CD4-positive, alpha-beta T cell treated with Interleukin-17A for 4 hours (primary cell): ENCODE measurements around the gene SPTB.

ENCODE experiments used
- DNase-seq: peaks from one replicate; pipeline ENCODE4 v3.0.0-alpha.2; 2020; ENCODE audit warnings: mixed read lengths

The SPTB gene

GRCh38 chr14:64784006-64784405 is 95.7 kb downstream of the SPTB start:
- DNase-seq = no peak

- no peak for DNase-seq
Measured at GRCh38 chr14:64782196-64782595, 97.5 kb downstream of the SPTB start.

GRCh38 chr14:64779472-64779871 is 100.2 kb downstream of the SPTB start:
- no peak for DNase-seq

DNA sequence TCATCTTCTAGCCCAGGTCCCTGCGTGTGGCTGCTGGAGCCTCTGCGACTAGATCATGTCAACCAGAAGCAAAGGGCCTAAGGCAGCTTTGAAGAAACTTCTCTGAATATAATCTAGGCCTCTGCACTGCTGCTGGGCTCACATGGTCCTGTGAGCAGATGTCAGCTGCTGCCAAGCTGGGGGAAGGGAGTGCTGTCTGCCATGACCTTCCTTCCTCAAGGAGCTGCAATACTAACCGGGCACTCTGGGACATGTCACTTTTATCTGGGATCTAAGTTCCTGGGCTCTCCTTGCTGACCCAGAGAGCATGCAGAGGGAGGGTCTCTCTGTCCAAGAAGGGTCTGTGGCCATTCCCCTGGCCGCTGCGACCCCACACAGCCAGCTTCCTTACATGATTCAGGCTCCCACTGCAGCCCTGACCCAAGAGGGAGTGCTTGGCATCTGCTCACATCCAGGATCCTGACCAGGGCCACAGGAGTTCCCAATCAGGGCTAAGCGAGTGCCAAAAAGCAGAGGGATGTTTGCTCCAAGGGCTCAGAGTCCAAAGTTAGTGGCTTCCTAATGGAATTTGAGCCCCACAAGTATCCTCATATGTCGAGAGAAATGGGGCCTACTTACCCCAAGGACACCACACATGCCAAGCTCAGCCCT is 101.5 kb downstream of the SPTB start:
- no peak for DNase-seq

- DNase-seq = no peak
Measured at GRCh38 chr14:64777461-64777860, 102.2 kb downstream of the SPTB start.

DNA sequence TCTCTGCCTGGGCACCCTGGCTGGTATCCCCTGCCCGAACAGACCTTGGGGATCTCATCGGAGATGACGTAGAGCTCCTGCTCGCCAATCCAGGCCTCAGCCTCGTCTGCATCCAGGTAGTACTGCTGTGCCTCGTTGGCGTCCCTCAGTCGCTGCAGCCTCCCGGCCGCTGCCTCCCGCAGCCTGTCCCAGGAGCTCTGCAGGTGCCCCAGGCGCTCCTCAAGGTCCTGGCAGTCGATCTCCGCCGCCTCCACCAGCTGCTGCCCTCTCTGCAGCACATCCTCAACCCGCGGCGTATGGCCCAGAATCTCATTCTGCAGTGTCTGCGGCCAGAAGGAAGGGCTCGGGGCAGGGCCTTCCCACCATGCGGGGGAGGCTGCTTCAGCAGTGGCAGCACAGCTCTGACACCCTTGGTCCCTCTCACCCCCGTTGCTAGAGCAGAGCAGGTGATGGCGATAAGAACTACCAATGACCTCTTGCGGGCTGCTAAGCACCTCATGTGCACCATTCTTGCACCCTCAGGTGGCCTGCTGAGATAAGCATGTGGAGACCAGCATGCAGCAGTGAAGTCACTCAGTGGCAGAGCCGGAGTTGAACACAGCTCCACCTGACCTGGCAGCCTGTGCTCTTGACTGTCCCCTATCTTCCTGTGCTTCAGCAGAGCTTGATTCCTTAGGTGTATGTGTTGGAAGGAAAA is 104.5 kb downstream of the SPTB start:
- DNase-seq = no peak

GRCh38 chr14:64774272-64774671 is 105.4 kb downstream of the SPTB start:
- no peak for DNase-seq

- no peak for DNase-seq
Measured at GRCh38 chr14:64773577-64773976, 106.1 kb downstream of the SPTB start.

GRCh38 chr14:64773046-64773445 is 106.7 kb downstream of the SPTB start:
- DNase-seq = no peak

- no peak for DNase-seq
Measured at GRCh38 chr14:64772397-64772950, 107.2 kb downstream of the SPTB start.

DNA sequence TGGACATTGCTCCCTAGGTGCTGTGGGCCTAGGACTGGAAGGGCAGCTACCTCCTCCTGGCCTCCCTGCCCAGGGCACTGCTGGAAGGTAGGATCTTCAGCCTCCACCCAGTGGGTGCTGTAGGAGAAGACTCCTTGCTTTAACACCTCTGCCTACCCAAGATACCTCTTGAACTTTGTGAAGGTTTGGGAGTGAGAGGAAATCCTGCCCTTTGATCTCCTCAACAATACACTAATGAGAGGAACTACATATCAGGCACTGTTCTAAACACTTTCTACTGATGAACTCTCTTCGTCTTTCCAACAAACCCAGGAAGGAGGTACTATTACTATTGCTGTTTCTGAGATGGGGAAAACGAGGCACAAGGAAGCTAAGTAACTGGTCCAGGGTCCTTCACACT is 108.5 kb downstream of the SPTB start:
- DNase-seq = no peak

GRCh38 chr14:64770751-64771150 is 109.0 kb downstream of the SPTB start:
- no peak for DNase-seq

DNA sequence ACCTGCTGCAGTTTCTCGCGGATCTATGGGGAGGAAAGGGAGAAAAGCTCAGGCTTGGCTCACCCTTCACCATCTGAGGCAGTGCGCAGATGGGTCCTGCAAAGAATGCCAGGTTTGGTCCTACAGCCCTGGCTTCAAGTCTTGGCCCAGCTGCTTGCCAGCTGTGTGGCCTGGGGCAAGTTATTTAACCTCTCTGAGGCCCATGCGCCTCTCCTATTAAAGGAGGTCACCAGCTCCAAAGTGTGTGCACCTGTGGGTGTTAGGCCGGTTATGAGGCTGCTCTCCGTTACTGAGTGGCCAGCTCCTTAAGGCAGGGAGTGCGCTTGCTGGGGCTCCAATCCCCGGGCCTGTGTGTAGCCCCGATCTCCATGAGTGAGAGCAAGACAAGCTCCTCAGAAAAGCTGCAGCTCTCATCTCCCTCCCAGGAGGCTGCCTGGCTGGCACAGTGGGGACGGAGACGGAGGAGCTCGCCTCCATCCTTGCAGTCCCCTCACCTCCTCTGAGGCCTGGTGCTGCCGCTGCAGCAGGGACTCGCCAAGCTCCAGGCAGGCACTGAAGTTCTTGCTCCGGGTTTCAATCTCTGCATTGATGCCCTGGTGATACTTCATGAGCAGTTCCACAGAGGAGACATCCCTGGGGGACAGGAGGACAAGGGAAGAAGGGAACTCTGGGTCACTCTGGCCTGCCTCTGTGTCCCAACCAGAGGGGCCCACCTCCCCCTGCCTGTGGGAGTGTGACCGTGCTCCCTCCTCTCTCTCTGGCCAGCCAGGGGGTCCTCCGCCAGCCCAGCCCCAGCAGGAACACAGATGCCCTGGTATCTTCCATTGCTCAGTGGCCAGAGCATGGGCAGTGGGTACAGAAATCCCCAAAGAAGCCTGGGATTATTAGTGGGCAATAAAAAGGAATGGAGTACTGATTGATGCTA is 110.3 kb downstream of the SPTB start:
- no peak for DNase-seq

- DNase-seq = no peak
Measured at GRCh38 chr14:64768401-64769095, 111.2 kb downstream of the SPTB start.

GRCh38 chr14:64767215-64767964 is 112.3 kb downstream of the SPTB start:
- no peak for DNase-seq

- peak; percentile 30 for DNase-seq
Measured at GRCh38 chr14:64766430-64767151, 113.1 kb downstream of the SPTB start.

GRCh38 chr14:64765740-64766302 is 113.9 kb downstream of the SPTB start:
- DNase-seq = no peak

DNA sequence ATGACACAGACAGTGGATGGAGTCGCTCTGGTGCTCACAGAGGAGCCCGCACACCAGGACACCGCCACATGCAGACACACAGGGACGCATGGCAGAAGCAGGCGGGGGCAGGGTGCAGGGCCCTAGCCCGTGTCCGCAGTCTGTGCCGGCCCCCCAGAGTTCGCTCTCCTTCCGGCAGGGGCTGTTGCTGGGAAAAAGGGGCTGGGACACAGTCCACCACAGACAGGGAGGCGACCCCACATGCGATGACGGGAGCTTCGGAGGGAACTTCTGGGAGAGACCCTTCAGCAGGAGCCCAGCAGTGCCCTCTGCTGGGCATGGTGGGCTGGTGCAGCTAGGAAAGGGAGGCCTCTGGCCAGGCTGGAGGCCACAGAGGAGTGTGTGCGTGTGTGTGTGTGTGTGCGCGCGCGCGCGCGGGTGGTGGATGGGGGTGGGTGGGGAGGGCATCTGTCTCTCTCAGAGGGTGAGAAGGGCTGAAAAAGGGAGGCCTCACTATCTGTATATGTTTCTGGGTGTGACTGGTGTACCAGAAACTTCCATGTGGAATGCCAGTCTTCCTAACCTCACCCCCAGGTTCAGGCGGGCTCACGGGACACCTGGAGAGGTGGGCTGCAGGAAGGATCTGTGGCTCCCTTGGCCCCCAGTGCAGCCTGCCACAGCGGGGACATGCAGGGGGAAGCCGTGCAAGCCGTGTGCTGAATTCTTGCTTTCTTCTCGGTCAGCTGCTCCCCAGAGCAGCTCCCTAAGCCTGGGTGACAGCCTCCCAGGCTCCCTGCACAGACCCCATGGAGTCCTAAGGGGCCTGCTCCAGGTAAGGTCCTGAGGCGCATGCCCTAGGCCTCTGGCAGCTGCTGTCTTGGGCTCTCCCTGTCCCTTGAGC is 114.8 kb downstream of the SPTB start:
- peak; percentile 73 for DNase-seq

- DNase-seq = peak; percentile 19
Measured at GRCh38 chr14:64763801-64764621, 115.7 kb downstream of the SPTB start.
